ENCODE results near the gene ASCC3.

DNA sequence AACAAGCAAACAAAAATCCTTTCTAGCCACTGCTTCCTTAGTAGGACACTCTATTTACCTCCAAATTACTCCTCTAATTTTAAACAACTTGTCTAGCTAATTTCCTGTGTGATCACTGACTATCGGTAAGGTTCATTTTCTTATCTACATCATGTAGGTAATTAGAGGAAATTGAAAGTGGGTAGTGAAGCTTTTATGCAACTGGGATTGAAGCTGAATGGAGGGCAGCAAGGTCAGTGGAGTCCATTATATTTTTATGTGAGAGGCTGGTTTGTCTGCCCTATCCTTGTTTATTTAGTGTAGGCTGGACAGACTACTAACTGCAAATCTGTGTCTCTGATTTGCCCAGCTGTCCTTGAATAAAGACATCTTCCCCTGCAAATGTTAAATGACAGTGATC is 327.9 kb downstream of the ASCC3 start:
- TF ChIP-seq POLR2A (IDR thresholded peaks at IDR 0.05; ENCODE audit: low read depth, low read length): no peak
- TF ChIP-seq USF2 (IDR thresholded peaks at IDR 0.05; ENCODE audit: low read depth, low read length): no peak
- no peak for TF ChIP-seq RAD21 (IDR thresholded peaks at IDR 0.05; ENCODE audit: low read length)
- TF ChIP-seq MXI1 (IDR thresholded peaks at IDR 0.05; ENCODE audit: borderline replicate concordance, low read depth, low read length): no peak
- no peak for TF ChIP-seq FOS (IDR thresholded peaks at IDR 0.05; ENCODE audit: low read depth, low read length)
- TF ChIP-seq CTCF (conservative IDR thresholded peaks at IDR 0.05; ENCODE audit: low read depth, low read length): no peak
- TF ChIP-seq SMC3 (IDR thresholded peaks at IDR 0.05; ENCODE audit: low read depth, low read length): no peak
